Right atrium auricular region (tissue), 2 donors: ENCODE measurements around the gene CEP112. TPM values are rescaled to one million over a fixed set of nuclear protein-coding genes. Genes with fewer than 3 reads are reported as not detected.

Source experiments
- DNase-seq: peaks from one replicate; pipeline ENCODE4 v3.0.0-alpha.2; 2019; ENCODE audit warnings: low spot score
- H3K27ac ChIP-seq, 2 donors: fragments of 200-600 bp; sonication (generic); 1 replicate in 1 of 2; 2 replicates in 1 of 2; pipeline ENCODE4 v1.5.1; 2016 to 2019
- H3K27me3 ChIP-seq, 2 donors: fragments of 200-600 bp; sonication (generic); one replicate each; pipeline versions ENCODE4 v1.5.1 to v1.6.0; 2017 to 2019
- H3K36me3 ChIP-seq: fragments of 200-600 bp; sonication (generic); one replicate; pipeline ENCODE4 v1.5.1; 2016
- H3K4me1 ChIP-seq, 2 donors: fragments of 200-600 bp; sonication (generic); one replicate each; pipeline versions ENCODE4 v1.5.1 to v1.6.0; 2017 to 2019
- H3K4me3 ChIP-seq, 2 donors: fragments of 200-600 bp; sonication (generic); 1 replicate in 1 of 2; 2 replicates in 1 of 2; pipeline ENCODE4 v1.5.1; 2017 to 2019; ENCODE audit warnings: mild to moderate bottlenecking in 1 of 2, moderate library complexity in 1 of 2
- H3K9me3 ChIP-seq, 2 donors: fragments of 200-600 bp; sonication (generic); one replicate each; pipeline ENCODE4 v1.5.1; 2019
- CTCF ChIP-seq, 2 donors: fragments of 200-600 bp; sonication (generic); IDR thresholded peaks; one replicate each; pipeline ENCODE4 v1.5.1; 2019; ENCODE audit warnings: antibody characterized with exemption in 2 of 2
- total RNA-seq, 2 donors: library from RNA; depleted of rRNA; stranded (reverse); fragments of >200 nt; gene quantifications; one replicate each; pipeline ENCODE4 v1.1.0, GENCODE V29; 2016

Gene CEP112
- total RNA-seq, 2 donors from 2014 or later = 8.1 to 11.2 TPM

- no peaks in the 10 kb centered on the region for H3K36me3 ChIP-seq
- no peaks in the 10 kb centered on the region for H3K27me3 ChIP-seq
- TF ChIP-seq CTCF (IDR thresholded peaks at IDR 0.05) = no peak
- no peak overlapping the region for H3K4me3 ChIP-seq
- H3K4me1 ChIP-seq = no peaks in the 10 kb centered on the region
- no peak for DNase-seq
- no peak overlapping the region for H3K27ac ChIP-seq
- H3K9me3 ChIP-seq = peaks cover 0 to 11% of the 10 kb centered on the region in 2 donors
Measured at GRCh38 chr17:65931246-65932149, 260.4 kb downstream of the CEP112 start.

- no peak overlapping the region for H3K27ac ChIP-seq
- H3K36me3 ChIP-seq = no peaks in the 10 kb centered on the region
- no peaks in the 10 kb centered on the region for H3K27me3 ChIP-seq
- no peak for DNase-seq
- TF ChIP-seq CTCF (IDR thresholded peaks at IDR 0.05) = no peak
- peaks cover 0 to 11% of the 10 kb centered on the region in 2 donors for H3K9me3 ChIP-seq
- no peak overlapping the region for H3K4me3 ChIP-seq
- H3K4me1 ChIP-seq = no peaks in the 10 kb centered on the region
Measured at GRCh38 chr17:65930140-65930730, 261.7 kb downstream of the CEP112 start.

DNA sequence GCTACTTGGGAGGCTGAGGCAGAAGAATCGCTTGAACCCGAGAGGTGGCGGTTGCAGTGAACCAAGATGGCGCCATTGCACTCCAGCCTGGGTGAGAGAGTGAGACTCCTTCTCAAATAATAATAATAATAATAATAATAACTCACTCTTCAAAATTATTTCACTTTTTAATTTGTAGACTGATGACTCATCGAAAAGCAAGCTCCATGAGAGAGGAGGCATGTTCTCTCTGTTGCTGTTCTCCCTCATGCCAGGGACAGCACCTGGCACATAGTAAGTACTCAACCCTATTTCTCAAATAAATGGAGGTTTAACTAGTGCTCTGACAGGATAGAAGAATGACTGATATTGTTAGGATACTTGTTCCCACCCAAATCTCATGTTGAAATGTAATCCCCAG, 265.3 kb downstream of the CEP112 start:
- TF ChIP-seq CTCF (IDR thresholded peaks at IDR 0.05) = no peak
- DNase-seq = no peak
- Histone ChIP-seq H3K9me3 (no peaks in the 10 kb centered on the region), H3K27me3 (no peaks in the 10 kb centered on the region), H3K4me3 (no peak overlapping the region), H3K4me1 (no peaks in the 10 kb centered on the region), H3K27ac (peak overlapping the region in 1 of 2 donors; percentile 39), H3K36me3 (no peaks in the 10 kb centered on the region)

- Histone ChIP-seq H3K9me3 (no peaks in the 10 kb centered on the region), H3K4me1 (no peaks in the 10 kb centered on the region), H3K27ac (peak overlapping the region; percentile 39 to 46), H3K27me3 (no peaks in the 10 kb centered on the region), H3K36me3 (no peaks in the 10 kb centered on the region), H3K4me3 (no peak overlapping the region)
- DNase-seq = no peak
- TF ChIP-seq CTCF (IDR thresholded peaks at IDR 0.05) = no peak
Measured at GRCh38 chr17:65925606-65926307, 266.2 kb downstream of the CEP112 start.

- Histone ChIP-seq H3K27me3 (no peaks in the 10 kb centered on the region), H3K4me1 (peaks cover 0 to 14% of the 10 kb centered on the region in 2 donors), H3K9me3 (no peaks in the 10 kb centered on the region), H3K4me3 (no peak overlapping the region), H3K36me3 (no peaks in the 10 kb centered on the region), H3K27ac (no peak overlapping the region)
- no peak for DNase-seq
- no peak for TF ChIP-seq CTCF (IDR thresholded peaks at IDR 0.05)
Measured at GRCh38 chr17:65920996-65921395, 270.9 kb downstream of the CEP112 start.
